Panc1 (cell line): ENCODE measurements around the gene STK32C. TPM values are rescaled to one million over a fixed set of nuclear protein-coding genes. Genes with fewer than 3 reads are reported as not detected.

ENCODE experiments used
- ATAC-seq: fragments of 200-7000 bp; cut with Tn5 transposase; 2 replicates; pipeline ENCODE4 v1.9.1; 2020; ENCODE audit warnings: mild to moderate bottlenecking, moderate library complexity
- BruUV-seq: library from RNA; stranded (reverse); fragments of 400-500 nt; replicated peaks from 2 replicates; lab custom pipeline; 2021; lab: Mats Ljungman, UMichigan
- CTCF ChIA-PET: fragments of 300-600 bp; sonication (Branson Sonifier 250); formaldehyde crosslinking; loops from one replicate; lab custom pipeline; 2022; ENCODE audit warnings: antibody characterized with exemption; lab: Charles Lee
- POLR2A ChIA-PET: fragments of 300-600 bp; sonication (Branson Sonifier 250); formaldehyde crosslinking; loops from one replicate; lab custom pipeline; 2022; ENCODE audit warnings: antibody characterized with exemption; lab: Charles Lee
- DNase-seq: peaks from one replicate; pipeline ENCODE4 v3.0.0-alpha.2; 2010; ENCODE audit warnings: low read depth, low spot score
- H3K27ac ChIP-seq: 2 replicates; pipeline ENCODE4 v1.5.1; 2011; ENCODE audit warnings: mild to moderate bottlenecking, low read length, inconsistent platforms
- H3K27me3 ChIP-seq: fragments of 200-500 bp; sonication (Bioruptor generic); 2 replicates; pipeline ENCODE4 v1.6.0; 2014; ENCODE audit warnings: low read length, inconsistent platforms; ENCODE audit not compliant: control insufficient read depth, insufficient read depth
- H3K36me3 ChIP-seq: fragments of 200-500 bp; sonication (Bioruptor generic); 2 replicates; pipeline ENCODE4 v1.5.1; 2014; ENCODE audit warnings: inconsistent platforms, mild to moderate bottlenecking, low read length, moderate library complexity; ENCODE audit not compliant: control insufficient read depth, insufficient read depth
- H3K4me1 ChIP-seq: 2 replicates; pipeline ENCODE4 v1.5.1; 2011; ENCODE audit warnings: inconsistent platforms, mild to moderate bottlenecking, low read length, moderate library complexity; ENCODE audit not compliant: control insufficient read depth, insufficient read depth
- H3K4me3 ChIP-seq, 2 experiments: 2 replicates each; pipeline ENCODE4 v1.5.1; 2011 to 2012; ENCODE audit warnings: low read depth in 2 of 2, low read length in 2 of 2, mild to moderate bottlenecking in 2 of 2, inconsistent platforms in 1 of 2, moderate library complexity in 1 of 2
- H3K9me3 ChIP-seq: fragments of 200-500 bp; sonication (Bioruptor generic); 2 replicates; pipeline ENCODE4 v1.5.1; 2014; ENCODE audit warnings: low read depth, mild to moderate bottlenecking, inconsistent platforms, low read length, moderate library complexity; ENCODE audit not compliant: control insufficient read depth, insufficient read depth
- CTCF ChIP-seq: fragments of 450-650 bp; IDR thresholded peaks from 2 replicates; pipeline ENCODE4 v1.5.1; 2017; ENCODE audit warnings: mild to moderate bottlenecking
- POLR2AphosphoS5 ChIP-seq: IDR thresholded peaks from 2 replicates; pipeline ENCODE4 v1.6.1; 2012; ENCODE audit warnings: mild to moderate bottlenecking, low read depth, low read length, moderate library complexity
- REST ChIP-seq, 2 experiments: IDR thresholded peaks; 2 replicates each; pipeline ENCODE4 v1.6.1; 2011 to 2012; ENCODE audit warnings: low read depth in 2 of 2, control low read depth in 1 of 2, low read length in 1 of 2, mild to moderate bottlenecking in 1 of 2, moderate library complexity in 1 of 2; ENCODE audit not compliant: insufficient read depth in 1 of 2
- SIN3A ChIP-seq: IDR thresholded peaks from 2 replicates; pipeline ENCODE4 v1.6.1; 2012; ENCODE audit warnings: low read depth, mild to moderate bottlenecking, low read length, moderate library complexity, borderline replicate concordance; ENCODE audit not compliant: insufficient read depth
- TCF7L2 ChIP-seq: IDR thresholded peaks from 2 replicates; pipeline ENCODE4 v1.6.1; 2011; ENCODE audit warnings: mild to moderate bottlenecking, low read depth, low read length, inconsistent platforms
- in situ Hi-C: cut with HindIII; loops from 2 replicates; pipeline ENCODE4 v1.10.0; 2016; ENCODE audit warnings: low sequenced_read_pairs, low pct_unique_long_range_greater_than_20kb
- intact Hi-C: fragments of 100-400 bp; cut with micrococcal nuclease; formaldehyde crosslinking; loops from one replicate; pipeline ENCODE4 v1.10.0; 2022; ENCODE audit not compliant: unreplicated experiment
- total RNA-seq: library from RNA; stranded (reverse); gene quantifications from one replicate; pipeline ENCODE4 v1.2.1, GENCODE V29; 2021; ENCODE audit not compliant: unreplicated experiment

Gene STK32C
- total RNA-seq, 1 experiment from 2014 or later, result 53.7 TPM

- ChIA-PET POLR2A (no interaction called here), CTCF (interaction anchor here (0.6 kb wide), 1 partner anchor 522 kb away, joined by 3 read pairs; no protein-coding TSS in a partner anchor)
- in situ Hi-C loops, result no loop called here
- no peaks in the 10 kb centered on the region for H3K36me3 ChIP-seq
- no TSS peak for BruUV-seq
- H3K27me3 ChIP-seq, result no peaks in the 10 kb centered on the region
- ATAC-seq (no peak), DNase-seq (no peak)
- no peak overlapping the region for H3K27ac ChIP-seq
- intact Hi-C loops, result no loop called here
- TF ChIP-seq POLR2AphosphoS5 (no peak), CTCF (no peak), SIN3A (no peak), TCF7L2 (no peak), REST (IDR thresholded peaks at IDR 0.05; ENCODE audit: insufficient read depth in 1 of 2, low read depth in 2 of 2, low read length in 1 of 2) (no peak)
- no peaks in the 10 kb centered on the region for H3K9me3 ChIP-seq
- no peak overlapping the region for H3K4me3 ChIP-seq
- no peaks in the 10 kb centered on the region for H3K4me1 ChIP-seq
These were observed 114.6 kb downstream of the STK32C start for GRCh38 chr10:132192991-132193665.

- DNase-seq, result no peak
- Histone ChIP-seq H3K27me3 (no peaks in the 10 kb centered on the region; the same call in 1 of the 2 replicates), H3K36me3 (no peaks in the 10 kb centered on the region), H3K27ac (no peak overlapping the region), H3K4me1 (peaks cover 5% of the 10 kb centered on the region; the same call in 1 of the 2 replicates), H3K9me3 (no peaks in the 10 kb centered on the region), H3K4me3 (no peak overlapping the region)
- TF ChIP-seq TCF7L2, result no peak
- TF ChIP-seq POLR2AphosphoS5, result no peak
- TF ChIP-seq SIN3A, result no peak
- no peak for TF ChIP-seq REST (IDR thresholded peaks at IDR 0.05; ENCODE audit: insufficient read depth in 1 of 2, low read depth in 2 of 2, low read length in 1 of 2)
- TF ChIP-seq CTCF, result no peak
- ATAC-seq, result no peak
- CTCF ChIA-PET, result interaction anchor here (0.7 kb wide), 1 partner anchor 262 kb away, joined by 4 read pairs; no protein-coding TSS in a partner anchor
- intact Hi-C loops (no loop called here), in situ Hi-C loops (no loop called here)
- BruUV-seq, result no TSS peak
- POLR2A ChIA-PET, result no interaction called here
These were observed 115.4 kb downstream of the STK32C start for GRCh38 chr10:132192076-132192975.
